CD4-positive, CD25-positive, alpha-beta regulatory T cell (primary cell): ENCODE data around the gene WDR88. TPM values are rescaled to one million over a fixed set of nuclear protein-coding genes. Genes with fewer than 3 reads are reported as not detected.

ENCODE experiments used
- ATAC-seq, 2 donors: fragments of 150-1000 bp; cut with Tn5 transposase; one replicate each; pipeline ENCODE4 v1.10.0; 2021; ENCODE audit warnings: low read depth in 2 of 2, moderate number of reproducible peaks in 2 of 2, moderate library complexity in 1 of 2
- DNase-seq, 3 donors: peaks; one replicate each; pipeline versions ENCODE4 v3.0.0 to v3.0.0-alpha.2; 2012 to 2022; ENCODE audit warnings: mixed read lengths in 1 of 3
- H3K27ac ChIP-seq: one replicate; pipeline ENCODE4 v1.7.0; 2013; ENCODE audit warnings: mild to moderate bottlenecking, low read length; ENCODE audit not compliant: insufficient read depth, poor library complexity, severe bottlenecking
- H3K27me3 ChIP-seq: one replicate; pipeline ENCODE4 v1.7.0; 2013; ENCODE audit warnings: low read length; ENCODE audit not compliant: control insufficient read depth, insufficient read depth
- H3K36me3 ChIP-seq: one replicate; pipeline ENCODE4 v1.7.0; 2013; ENCODE audit warnings: mild to moderate bottlenecking, low read length, moderate library complexity; ENCODE audit not compliant: control insufficient read depth, insufficient read depth
- H3K4me1 ChIP-seq: 2 replicates; pipeline ENCODE4 v1.7.0; 2013; ENCODE audit warnings: mild to moderate bottlenecking, low read length; ENCODE audit not compliant: insufficient read depth, control insufficient read depth, poor library complexity, severe bottlenecking
- H3K4me3 ChIP-seq: one replicate; pipeline ENCODE4 v1.7.0; 2013; ENCODE audit warnings: low read depth, mild to moderate bottlenecking, low read length, moderate library complexity
- H3K9me3 ChIP-seq, 2 experiments: 1 replicate in 1 of 2; 2 replicates in 1 of 2; pipeline ENCODE4 v1.7.0; 2013; ENCODE audit warnings: low read length in 2 of 2, mild to moderate bottlenecking in 1 of 2, moderate library complexity in 1 of 2; ENCODE audit not compliant: control insufficient read depth in 2 of 2
- H3K27ac Mint-ChIP-seq, 3 donors: one replicate each; pipeline ENCODE4 v1.8.0; 2020 to 2022; ENCODE audit warnings: mild to moderate bottlenecking in 3 of 3, mixed read lengths in 3 of 3, moderate library complexity in 2 of 3
- H3K27me3 Mint-ChIP-seq: one replicate; pipeline ENCODE4 v1.8.0; 2022; ENCODE audit warnings: mild to moderate bottlenecking, mixed read lengths
- H3K36me3 Mint-ChIP-seq: one replicate; pipeline ENCODE4 v1.8.0; 2020; ENCODE audit warnings: mixed read lengths
- H3K4me1 Mint-ChIP-seq, 4 donors: one replicate each; pipeline ENCODE4 v1.8.0; 2020 to 2022; ENCODE audit warnings: mixed read lengths in 4 of 4, mild to moderate bottlenecking in 1 of 4
- H3K4me3 Mint-ChIP-seq, 4 donors: one replicate each; pipeline ENCODE4 v1.8.0; 2020 to 2022; ENCODE audit warnings: mild to moderate bottlenecking in 4 of 4, mixed read lengths in 4 of 4, moderate library complexity in 3 of 4
- H3K9me3 Mint-ChIP-seq, 7 donors: one replicate each; pipeline ENCODE4 v1.8.0; 2020 to 2022; ENCODE audit warnings: mixed read lengths in 7 of 7, mild to moderate bottlenecking in 3 of 7, moderate library complexity in 2 of 7
- polyA plus RNA-seq, 4 donors: library from polyadenylated mRNA; unstranded; fragments of 300-500 nt; fragmentation: Illumina TruSeq; gene quantifications; one replicate each; pipeline ENCODE4 v1.2.3, GENCODE V29; 2021
- total RNA-seq: library from RNA; stranded (reverse); gene quantifications from one replicate; pipeline ENCODE4 v1.2.3, GENCODE V29; 2022

WDR88 gene
- total and polyA plus RNA-seq, 5 donors from 2014 or later = 0.09 to 0.24 TPM; not detected in 3

GRCh38 chr19:33174186-33174585, 42.3 kb downstream of the WDR88 start:
- Mint-ChIP-seq H3K27me3 (peaks cover 8% of the 10 kb centered on the region), H3K4me3 (peak overlapping the region in 2 of 4 donors; percentile 39 to 47), H3K27ac (no peak overlapping the region), H3K36me3 (peaks cover 10% of the 10 kb centered on the region), H3K9me3 (peaks cover 0 to 5% (median 1%) of the 10 kb centered on the region in 7 donors), H3K4me1 (peaks cover 14 to 67% (median 37%) of the 10 kb centered on the region in 4 donors)
- Histone ChIP-seq H3K4me1 (peaks cover 18% of the 10 kb centered on the region), H3K4me3 (no peak overlapping the region), H3K27me3 (no peaks in the 10 kb centered on the region), H3K27ac (no peak overlapping the region), H3K9me3 (no peaks in the 10 kb centered on the region), H3K36me3 (no peaks in the 10 kb centered on the region)
- DNase-seq = no peak
- ATAC-seq = no peak

GRCh38 chr19:33175156-33175782, 43.4 kb downstream of the WDR88 start:
- H3K9me3 Mint-ChIP-seq = peaks cover 0 to 5% (median 0%) of the 10 kb centered on the region in 7 donors
- no peak overlapping the region for H3K27ac ChIP-seq

GRCh38 chr19:33175886-33176669, 44.2 kb downstream of the WDR88 start:
- Mint-ChIP-seq H3K4me1 (peaks cover 14 to 68% (median 38%) of the 10 kb centered on the region in 4 donors), H3K4me3 (peak overlapping the region; percentile 97 to 100 (median 98)), H3K27me3 (peaks cover 12% of the 10 kb centered on the region), H3K27ac (peak overlapping the region; percentile 98 to 99 (median 99)), H3K36me3 (peaks cover 8% of the 10 kb centered on the region), H3K9me3 (peaks cover 0 to 5% (median 0%) of the 10 kb centered on the region in 7 donors)
- H3K36me3 ChIP-seq = no peaks in the 10 kb centered on the region
- H3K4me3 ChIP-seq = peak overlapping the region; percentile 88
- ATAC-seq = no peak
- H3K27ac ChIP-seq = peak overlapping the region; percentile 91
- peaks cover 18% of the 10 kb centered on the region for H3K4me1 ChIP-seq
- H3K27me3 ChIP-seq = no peaks in the 10 kb centered on the region
- no peaks in the 10 kb centered on the region for H3K9me3 ChIP-seq
- DNase-seq = peak in 2 of 3 donors; percentile 13 to 50

More at GRCh38 chr19:33175156-33175782, 43.4 kb downstream of the WDR88 start:
- H3K4me1 ChIP-seq = peaks cover 18% of the 10 kb centered on the region
- no peaks in the 10 kb centered on the region for H3K36me3 ChIP-seq
- peak overlapping the region; percentile 88 for H3K4me3 ChIP-seq
- Mint-ChIP-seq H3K4me3 (peak overlapping the region; percentile 97 to 100 (median 98)), H3K27me3 (peaks cover 8% of the 10 kb centered on the region), H3K27ac (peak overlapping the region; percentile 1 to 99 (median 98)), H3K4me1 (peaks cover 14 to 69% (median 39%) of the 10 kb centered on the region in 4 donors), H3K36me3 (peaks cover 8% of the 10 kb centered on the region)
- H3K27me3 ChIP-seq = no peaks in the 10 kb centered on the region
- no peak for ATAC-seq
- no peaks in the 10 kb centered on the region for H3K9me3 ChIP-seq
- DNase-seq = no peak

GRCh38 chr19:33176670-33177416, 44.9 kb downstream of the WDR88 start:
- no peaks in the 10 kb centered on the region for H3K9me3 ChIP-seq
- Mint-ChIP-seq H3K4me3 (peak overlapping the region; percentile 97 to 100 (median 98)), H3K4me1 (peaks cover 9 to 60% (median 35%) of the 10 kb centered on the region in 4 donors), H3K36me3 (peaks cover 8% of the 10 kb centered on the region), H3K27ac (peak overlapping the region; percentile 98 to 99 (median 99)), H3K9me3 (peaks cover 0 to 5% (median 0%) of the 10 kb centered on the region in 7 donors), H3K27me3 (peaks cover 12% of the 10 kb centered on the region)
- no peaks in the 10 kb centered on the region for H3K36me3 ChIP-seq
- H3K4me1 ChIP-seq = peaks cover 18% of the 10 kb centered on the region
- H3K27me3 ChIP-seq = no peaks in the 10 kb centered on the region
- peak overlapping the region; percentile 91 for H3K27ac ChIP-seq
- ATAC-seq = peak; percentile 73 to 74
- peak; percentile 91 to 99 (median 97) for DNase-seq
- H3K4me3 ChIP-seq = peak overlapping the region; percentile 88

GRCh38 chr19:33177417-33177979, 45.6 kb downstream of the WDR88 start:
- no peaks in the 10 kb centered on the region for H3K36me3 ChIP-seq
- peaks cover 18% of the 10 kb centered on the region for H3K4me1 ChIP-seq
- Mint-ChIP-seq H3K36me3 (peaks cover 6% of the 10 kb centered on the region), H3K4me1 (peaks cover 9 to 54% (median 30%) of the 10 kb centered on the region in 4 donors), H3K27me3 (peaks cover 12% of the 10 kb centered on the region), H3K9me3 (peaks cover 0 to 5% (median 0%) of the 10 kb centered on the region in 7 donors), H3K27ac (peak overlapping the region; percentile 98 to 99 (median 99)), H3K4me3 (peak overlapping the region; percentile 97 to 100 (median 98))
- no peaks in the 10 kb centered on the region for H3K27me3 ChIP-seq
- H3K27ac ChIP-seq = peak overlapping the region; percentile 91
- peak in 1 of 3 donors; percentile 85 for DNase-seq
- peak overlapping the region; percentile 66 for H3K4me3 ChIP-seq
- peak; percentile 71 for ATAC-seq
- no peaks in the 10 kb centered on the region for H3K9me3 ChIP-seq

GRCh38 chr19:33186431-33187182, 54.7 kb downstream of the WDR88 start:
- H3K27ac Mint-ChIP-seq = peak overlapping the region in 1 of 3 donors; percentile 76
- H3K4me3 Mint-ChIP-seq = no peak overlapping the region
- H3K27me3 Mint-ChIP-seq = peaks cover 32% of the 10 kb centered on the region
- H3K4me1 Mint-ChIP-seq = peaks cover 0 to 2% (median 0%) of the 10 kb centered on the region in 4 donors
- Histone ChIP-seq H3K4me3 (no peak overlapping the region), H3K36me3 (no peaks in the 10 kb centered on the region), H3K27me3 (no peaks in the 10 kb centered on the region), H3K4me1 (no peaks in the 10 kb centered on the region), H3K27ac (no peak overlapping the region), H3K9me3 (no peaks in the 10 kb centered on the region)
- DNase-seq (no peak), ATAC-seq (no peak)
- no peaks in the 10 kb centered on the region for H3K36me3 Mint-ChIP-seq
- no peaks in the 10 kb centered on the region for H3K9me3 Mint-ChIP-seq
